WTC11 (cell line): ENCODE results near the gene PLD1. TPM values are rescaled to one million over a fixed set of nuclear protein-coding genes. Genes with fewer than 3 reads are reported as not detected.

ENCODE experiments used
- ATAC-seq: fragments of 200-7000 bp; cut with Tn5 transposase; 2 replicates; pipeline ENCODE4 v1.10.0; 2021; ENCODE audit warnings: mild to moderate bottlenecking, moderate library complexity
- CTCF ChIA-PET: fragments of 300-600 bp; sonication (Branson Sonifier 250); formaldehyde crosslinking; loops from one replicate; lab custom pipeline; 2021; ENCODE audit warnings: antibody characterized with exemption; lab: Charles Lee
- POLR2A ChIA-PET: fragments of 350-600 bp; sonication (Branson Sonifier 250); formaldehyde crosslinking; loops from one replicate; lab custom pipeline; 2021; ENCODE audit warnings: antibody characterized with exemption; lab: Charles Lee
- DNase-seq: peaks from one replicate; pipeline ENCODE4 v3.0.0; 2021; ENCODE audit warnings: low spot score
- H3K27ac Mint-ChIP-seq: 2 replicates; pipeline ENCODE4 v1.8.0; 2021; ENCODE audit warnings: mixed read lengths
- H3K27me3 Mint-ChIP-seq: 2 replicates; pipeline ENCODE4 v1.8.0; 2021; ENCODE audit warnings: low read depth, mild to moderate bottlenecking, moderate library complexity, mixed read lengths
- H3K36me3 Mint-ChIP-seq: 2 replicates; pipeline ENCODE4 v1.8.0; 2021; ENCODE audit warnings: mixed read lengths
- H3K4me1 Mint-ChIP-seq: 2 replicates; pipeline ENCODE4 v1.8.0; 2022; ENCODE audit warnings: mixed read lengths
- H3K4me3 Mint-ChIP-seq: 2 replicates; pipeline ENCODE4 v1.8.0; 2021; ENCODE audit warnings: mild to moderate bottlenecking, moderate library complexity, mixed read lengths
- H3K9me3 Mint-ChIP-seq: 2 replicates; pipeline ENCODE4 v1.8.0; 2021; ENCODE audit warnings: mixed read lengths
- CREB1 ChIP-seq: sonication (generic); formaldehyde crosslinking; IDR thresholded peaks from 2 replicates; pipeline ENCODE4 v1.8.0; 2023; ENCODE audit warnings: mild to moderate bottlenecking, missing genetic modification reagents
- EMX1 ChIP-seq: fragments of 250-450 bp; sonication (Bioruptor Pico); IDR thresholded peaks from 2 replicates; pipeline ENCODE4 v1.8.0; 2021; ENCODE audit warnings: mild to moderate bottlenecking
- FOXJ3 ChIP-seq: sonication (generic); formaldehyde crosslinking; IDR thresholded peaks from 2 replicates; pipeline ENCODE4 v1.9.0; 2021; ENCODE audit warnings: missing genetic modification reagents, mild to moderate bottlenecking, borderline replicate concordance
- GRHL2 ChIP-seq: fragments of 250-450 bp; sonication (Bioruptor Pico); IDR thresholded peaks from 2 replicates; pipeline ENCODE4 v1.8.0; 2022; ENCODE audit warnings: mild to moderate bottlenecking, moderate library complexity; ENCODE audit not compliant: insufficient replicate concordance, severe bottlenecking
- GTF2I ChIP-seq: fragments of 250-450 bp; sonication (Bioruptor Pico); conservative IDR thresholded peaks from 2 replicates; pipeline ENCODE4 v1.4.0; 2021; ENCODE audit warnings: mild to moderate bottlenecking
- HMGA2 ChIP-seq: fragments of 250-450 bp; sonication (Bioruptor Pico); IDR thresholded peaks from 2 replicates; pipeline ENCODE4 v1.4.0; 2021; ENCODE audit warnings: mild to moderate bottlenecking, moderate library complexity
- IRF2 ChIP-seq: sonication (generic); formaldehyde crosslinking; IDR thresholded peaks from 2 replicates; pipeline ENCODE4 v1.8.0; 2022; ENCODE audit warnings: low read depth, missing genetic modification reagents, borderline replicate concordance
- NFE2L1 ChIP-seq: sonication (generic); formaldehyde crosslinking; IDR thresholded peaks from 2 replicates; pipeline ENCODE4 v1.8.1; 2023; ENCODE audit warnings: missing genetic modification reagents
- SMAD4 ChIP-seq: sonication (generic); formaldehyde crosslinking; IDR thresholded peaks from 2 replicates; pipeline ENCODE4 v1.8.0; 2022; ENCODE audit warnings: mild to moderate bottlenecking, missing genetic modification reagents
- total RNA-seq: library from RNA; stranded (reverse); gene quantifications from 3 replicates; pipeline ENCODE4 v1.2.3, GENCODE V29; 2021
- TF ChIP-seq, protein P1 (sequence below): sonication (generic); formaldehyde crosslinking; IDR thresholded peaks from 2 replicates; pipeline ENCODE4 v1.8.0; 2023; ENCODE audit warnings: mild to moderate bottlenecking, missing genetic modification reagents
- TF ChIP-seq, protein P2 (sequence below): sonication (generic); formaldehyde crosslinking; IDR thresholded peaks from 2 replicates; pipeline ENCODE4 v1.8.1; 2022; ENCODE audit warnings: mild to moderate bottlenecking, missing genetic modification reagents, moderate library complexity, borderline replicate concordance
- TF ChIP-seq, protein P3 (sequence below): sonication (generic); formaldehyde crosslinking; IDR thresholded peaks from 2 replicates; pipeline ENCODE4 v1.8.1; 2022; ENCODE audit warnings: low read depth, mild to moderate bottlenecking, moderate library complexity, missing genetic modification reagents, borderline replicate concordance
- TF ChIP-seq, protein P4 (sequence below): fragments of 250-450 bp; sonication (Bioruptor Pico); IDR thresholded peaks from 2 replicates; pipeline ENCODE4 v1.9.0; 2021; ENCODE audit warnings: mild to moderate bottlenecking
- TF ChIP-seq, protein P5 (sequence below): sonication (generic); formaldehyde crosslinking; IDR thresholded peaks from 2 replicates; pipeline ENCODE4 v1.8.1; 2023; ENCODE audit warnings: mild to moderate bottlenecking, missing genetic modification reagents, borderline replicate concordance
- TF ChIP-seq, protein P6 (sequence below): fragments of 250-450 bp; sonication (Bioruptor Pico); IDR thresholded peaks from 2 replicates; pipeline ENCODE4 v1.9.0; 2021; ENCODE audit warnings: moderate library complexity, mild to moderate bottlenecking, inconsistent platforms, borderline replicate concordance
- TF ChIP-seq, protein P7 (sequence below): sonication (generic); formaldehyde crosslinking; IDR thresholded peaks from 2 replicates; pipeline ENCODE4 v1.8.0; 2023; ENCODE audit warnings: missing genetic modification reagents
- TF ChIP-seq, protein P8 (sequence below): sonication (generic); formaldehyde crosslinking; conservative IDR thresholded peaks from 2 replicates; pipeline ENCODE4 v1.8.1; 2023; ENCODE audit warnings: mild to moderate bottlenecking, low read depth, missing genetic modification reagents, moderate library complexity
- TF ChIP-seq, protein P9 (sequence below): fragments of 250-450 bp; sonication (Bioruptor Pico); IDR thresholded peaks from 2 replicates; pipeline ENCODE4 v2.1.2; 2022; ENCODE audit warnings: mild to moderate bottlenecking, moderate library complexity

The PLD1 gene
- total RNA-seq, 1 experiment from 2014 or later, result 4.0 TPM

DNA sequence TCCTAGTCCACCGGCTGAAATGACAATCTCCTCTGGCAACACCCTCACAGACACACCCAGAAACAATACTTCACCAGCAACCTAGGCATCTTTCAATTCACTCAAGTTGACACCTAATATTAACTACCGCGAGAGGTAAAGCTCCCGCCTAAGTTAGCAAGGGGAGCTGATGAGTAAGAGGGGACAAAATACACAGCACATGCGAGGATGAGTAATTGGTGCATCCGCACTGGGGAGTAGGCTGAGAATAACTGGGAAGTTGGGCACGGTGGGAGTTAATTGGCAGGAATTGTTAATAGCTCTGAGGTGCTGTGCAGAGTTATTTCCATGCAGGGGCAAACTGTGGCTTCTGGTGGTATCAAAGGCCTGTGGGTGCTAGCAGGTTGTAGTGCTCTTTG lies 14.5 kb upstream of the PLD1 start (continued):
- TF ChIP-seq, protein P1, sequence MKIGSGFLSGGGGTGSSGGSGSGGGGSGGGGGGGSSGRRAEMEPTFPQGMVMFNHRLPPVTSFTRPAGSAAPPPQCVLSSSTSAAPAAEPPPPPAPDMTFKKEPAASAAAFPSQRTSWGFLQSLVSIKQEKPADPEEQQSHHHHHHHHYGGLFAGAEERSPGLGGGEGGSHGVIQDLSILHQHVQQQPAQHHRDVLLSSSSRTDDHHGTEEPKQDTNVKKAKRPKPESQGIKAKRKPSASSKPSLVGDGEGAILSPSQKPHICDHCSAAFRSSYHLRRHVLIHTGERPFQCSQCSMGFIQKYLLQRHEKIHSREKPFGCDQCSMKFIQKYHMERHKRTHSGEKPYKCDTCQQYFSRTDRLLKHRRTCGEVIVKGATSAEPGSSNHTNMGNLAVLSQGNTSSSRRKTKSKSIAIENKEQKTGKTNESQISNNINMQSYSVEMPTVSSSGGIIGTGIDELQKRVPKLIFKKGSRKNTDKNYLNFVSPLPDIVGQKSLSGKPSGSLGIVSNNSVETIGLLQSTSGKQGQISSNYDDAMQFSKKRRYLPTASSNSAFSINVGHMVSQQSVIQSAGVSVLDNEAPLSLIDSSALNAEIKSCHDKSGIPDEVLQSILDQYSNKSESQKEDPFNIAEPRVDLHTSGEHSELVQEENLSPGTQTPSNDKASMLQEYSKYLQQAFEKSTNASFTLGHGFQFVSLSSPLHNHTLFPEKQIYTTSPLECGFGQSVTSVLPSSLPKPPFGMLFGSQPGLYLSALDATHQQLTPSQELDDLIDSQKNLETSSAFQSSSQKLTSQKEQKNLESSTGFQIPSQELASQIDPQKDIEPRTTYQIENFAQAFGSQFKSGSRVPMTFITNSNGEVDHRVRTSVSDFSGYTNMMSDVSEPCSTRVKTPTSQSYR, result no peak
- TF ChIP-seq HMGA2 (CRISPR knock-in tag), result no peak
- TF ChIP-seq, protein P2, sequence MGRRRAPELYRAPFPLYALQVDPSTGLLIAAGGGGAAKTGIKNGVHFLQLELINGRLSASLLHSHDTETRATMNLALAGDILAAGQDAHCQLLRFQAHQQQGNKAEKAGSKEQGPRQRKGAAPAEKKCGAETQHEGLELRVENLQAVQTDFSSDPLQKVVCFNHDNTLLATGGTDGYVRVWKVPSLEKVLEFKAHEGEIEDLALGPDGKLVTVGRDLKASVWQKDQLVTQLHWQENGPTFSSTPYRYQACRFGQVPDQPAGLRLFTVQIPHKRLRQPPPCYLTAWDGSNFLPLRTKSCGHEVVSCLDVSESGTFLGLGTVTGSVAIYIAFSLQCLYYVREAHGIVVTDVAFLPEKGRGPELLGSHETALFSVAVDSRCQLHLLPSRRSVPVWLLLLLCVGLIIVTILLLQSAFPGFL (CRISPR knock-in tag), result no peak
- TF ChIP-seq SMAD4, result no peak
- TF ChIP-seq IRF2 (CRISPR knock-in tag), result no peak
- TF ChIP-seq, protein P3, sequence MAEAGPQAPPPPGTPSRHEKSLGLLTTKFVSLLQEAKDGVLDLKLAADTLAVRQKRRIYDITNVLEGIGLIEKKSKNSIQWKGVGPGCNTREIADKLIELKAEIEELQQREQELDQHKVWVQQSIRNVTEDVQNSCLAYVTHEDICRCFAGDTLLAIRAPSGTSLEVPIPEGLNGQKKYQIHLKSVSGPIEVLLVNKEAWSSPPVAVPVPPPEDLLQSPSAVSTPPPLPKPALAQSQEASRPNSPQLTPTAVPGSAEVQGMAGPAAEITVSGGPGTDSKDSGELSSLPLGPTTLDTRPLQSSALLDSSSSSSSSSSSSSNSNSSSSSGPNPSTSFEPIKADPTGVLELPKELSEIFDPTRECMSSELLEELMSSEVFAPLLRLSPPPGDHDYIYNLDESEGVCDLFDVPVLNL (CRISPR knock-in tag), result no peak
- TF ChIP-seq, protein P4, sequence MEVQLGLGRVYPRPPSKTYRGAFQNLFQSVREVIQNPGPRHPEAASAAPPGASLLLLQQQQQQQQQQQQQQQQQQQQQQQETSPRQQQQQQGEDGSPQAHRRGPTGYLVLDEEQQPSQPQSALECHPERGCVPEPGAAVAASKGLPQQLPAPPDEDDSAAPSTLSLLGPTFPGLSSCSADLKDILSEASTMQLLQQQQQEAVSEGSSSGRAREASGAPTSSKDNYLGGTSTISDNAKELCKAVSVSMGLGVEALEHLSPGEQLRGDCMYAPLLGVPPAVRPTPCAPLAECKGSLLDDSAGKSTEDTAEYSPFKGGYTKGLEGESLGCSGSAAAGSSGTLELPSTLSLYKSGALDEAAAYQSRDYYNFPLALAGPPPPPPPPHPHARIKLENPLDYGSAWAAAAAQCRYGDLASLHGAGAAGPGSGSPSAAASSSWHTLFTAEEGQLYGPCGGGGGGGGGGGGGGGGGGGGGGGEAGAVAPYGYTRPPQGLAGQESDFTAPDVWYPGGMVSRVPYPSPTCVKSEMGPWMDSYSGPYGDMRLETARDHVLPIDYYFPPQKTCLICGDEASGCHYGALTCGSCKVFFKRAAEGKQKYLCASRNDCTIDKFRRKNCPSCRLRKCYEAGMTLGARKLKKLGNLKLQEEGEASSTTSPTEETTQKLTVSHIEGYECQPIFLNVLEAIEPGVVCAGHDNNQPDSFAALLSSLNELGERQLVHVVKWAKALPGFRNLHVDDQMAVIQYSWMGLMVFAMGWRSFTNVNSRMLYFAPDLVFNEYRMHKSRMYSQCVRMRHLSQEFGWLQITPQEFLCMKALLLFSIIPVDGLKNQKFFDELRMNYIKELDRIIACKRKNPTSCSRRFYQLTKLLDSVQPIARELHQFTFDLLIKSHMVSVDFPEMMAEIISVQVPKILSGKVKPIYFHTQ (CRISPR knock-in tag), result no peak
- no peak for TF ChIP-seq NFE2L1 (CRISPR knock-in tag)
- TF ChIP-seq, protein P5, sequence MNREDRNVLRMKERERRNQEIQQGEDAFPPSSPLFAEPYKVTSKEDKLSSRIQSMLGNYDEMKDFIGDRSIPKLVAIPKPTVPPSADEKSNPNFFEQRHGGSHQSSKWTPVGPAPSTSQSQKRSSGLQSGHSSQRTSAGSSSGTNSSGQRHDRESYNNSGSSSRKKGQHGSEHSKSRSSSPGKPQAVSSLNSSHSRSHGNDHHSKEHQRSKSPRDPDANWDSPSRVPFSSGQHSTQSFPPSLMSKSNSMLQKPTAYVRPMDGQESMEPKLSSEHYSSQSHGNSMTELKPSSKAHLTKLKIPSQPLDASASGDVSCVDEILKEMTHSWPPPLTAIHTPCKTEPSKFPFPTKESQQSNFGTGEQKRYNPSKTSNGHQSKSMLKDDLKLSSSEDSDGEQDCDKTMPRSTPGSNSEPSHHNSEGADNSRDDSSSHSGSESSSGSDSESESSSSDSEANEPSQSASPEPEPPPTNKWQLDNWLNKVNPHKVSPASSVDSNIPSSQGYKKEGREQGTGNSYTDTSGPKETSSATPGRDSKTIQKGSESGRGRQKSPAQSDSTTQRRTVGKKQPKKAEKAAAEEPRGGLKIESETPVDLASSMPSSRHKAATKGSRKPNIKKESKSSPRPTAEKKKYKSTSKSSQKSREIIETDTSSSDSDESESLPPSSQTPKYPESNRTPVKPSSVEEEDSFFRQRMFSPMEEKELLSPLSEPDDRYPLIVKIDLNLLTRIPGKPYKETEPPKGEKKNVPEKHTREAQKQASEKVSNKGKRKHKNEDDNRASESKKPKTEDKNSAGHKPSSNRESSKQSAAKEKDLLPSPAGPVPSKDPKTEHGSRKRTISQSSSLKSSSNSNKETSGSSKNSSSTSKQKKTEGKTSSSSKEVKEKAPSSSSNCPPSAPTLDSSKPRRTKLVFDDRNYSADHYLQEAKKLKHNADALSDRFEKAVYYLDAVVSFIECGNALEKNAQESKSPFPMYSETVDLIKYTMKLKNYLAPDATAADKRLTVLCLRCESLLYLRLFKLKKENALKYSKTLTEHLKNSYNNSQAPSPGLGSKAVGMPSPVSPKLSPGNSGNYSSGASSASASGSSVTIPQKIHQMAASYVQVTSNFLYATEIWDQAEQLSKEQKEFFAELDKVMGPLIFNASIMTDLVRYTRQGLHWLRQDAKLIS (CRISPR knock-in tag), result no peak
- TF ChIP-seq CREB1 (CRISPR knock-in tag), result no peak
- TF ChIP-seq, protein P6, sequence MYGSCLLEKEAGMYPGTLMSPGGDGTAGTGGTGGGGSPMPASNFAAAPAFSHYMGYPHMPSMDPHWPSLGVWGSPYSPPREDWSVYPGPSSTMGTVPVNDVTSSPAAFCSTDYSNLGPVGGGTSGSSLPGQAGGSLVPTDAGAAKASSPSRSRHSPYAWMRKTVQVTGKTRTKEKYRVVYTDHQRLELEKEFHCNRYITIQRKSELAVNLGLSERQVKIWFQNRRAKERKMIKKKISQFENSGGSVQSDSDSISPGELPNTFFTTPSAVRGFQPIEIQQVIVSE (CRISPR knock-in tag), result no peak

DNA sequence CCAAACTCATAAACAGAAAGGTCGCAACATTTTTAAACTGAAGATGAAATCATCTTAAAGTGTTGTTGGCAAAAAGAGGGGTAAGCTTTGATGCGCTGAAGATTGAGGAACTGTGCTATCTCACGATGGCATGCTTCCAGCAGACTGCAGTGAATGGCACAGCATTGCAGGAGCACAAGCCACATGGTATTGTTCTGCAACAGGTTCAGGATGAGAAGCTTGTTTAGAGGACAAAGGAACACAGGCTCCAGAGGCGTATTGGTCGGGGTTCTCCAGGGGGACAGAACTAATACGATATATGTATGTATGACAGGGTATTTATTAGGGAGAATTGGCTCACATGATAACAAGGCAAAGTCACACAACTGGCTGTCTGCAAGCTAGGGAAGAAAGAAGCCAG lies 13.8 kb upstream of the PLD1 start:
- DNase-seq, result no peak
- Mint-ChIP-seq H3K27me3 (peaks cover 3% of the 10 kb centered on the region; the same call in 1 of the 2 replicates), H3K36me3 (no peaks in the 10 kb centered on the region), H3K4me3 (no peak overlapping the region), H3K9me3 (no peaks in the 10 kb centered on the region), H3K4me1 (peaks cover 34% of the 10 kb centered on the region), H3K27ac (no peak overlapping the region)
- POLR2A ChIA-PET, result no interaction called here
- no peak; the same call in 1 of the 2 replicates for ATAC-seq
- CTCF ChIA-PET, result interaction anchor here (0.9 to 1.6 kb wide), 4 partner anchors 10 to 210 kb away, joined by 3 to 8 read pairs (median 4); no protein-coding TSS in a partner anchor
- TF ChIP-seq GRHL2 (no peak), EMX1 (CRISPR knock-in tag) (no peak), GTF2I (CRISPR knock-in tag) (no peak), FOXJ3 (no peak)
- TF ChIP-seq, protein P7, sequence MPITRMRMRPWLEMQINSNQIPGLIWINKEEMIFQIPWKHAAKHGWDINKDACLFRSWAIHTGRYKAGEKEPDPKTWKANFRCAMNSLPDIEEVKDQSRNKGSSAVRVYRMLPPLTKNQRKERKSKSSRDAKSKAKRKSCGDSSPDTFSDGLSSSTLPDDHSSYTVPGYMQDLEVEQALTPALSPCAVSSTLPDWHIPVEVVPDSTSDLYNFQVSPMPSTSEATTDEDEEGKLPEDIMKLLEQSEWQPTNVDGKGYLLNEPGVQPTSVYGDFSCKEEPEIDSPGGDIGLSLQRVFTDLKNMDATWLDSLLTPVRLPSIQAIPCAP (CRISPR knock-in tag), result no peak
- TF ChIP-seq, protein P8, sequence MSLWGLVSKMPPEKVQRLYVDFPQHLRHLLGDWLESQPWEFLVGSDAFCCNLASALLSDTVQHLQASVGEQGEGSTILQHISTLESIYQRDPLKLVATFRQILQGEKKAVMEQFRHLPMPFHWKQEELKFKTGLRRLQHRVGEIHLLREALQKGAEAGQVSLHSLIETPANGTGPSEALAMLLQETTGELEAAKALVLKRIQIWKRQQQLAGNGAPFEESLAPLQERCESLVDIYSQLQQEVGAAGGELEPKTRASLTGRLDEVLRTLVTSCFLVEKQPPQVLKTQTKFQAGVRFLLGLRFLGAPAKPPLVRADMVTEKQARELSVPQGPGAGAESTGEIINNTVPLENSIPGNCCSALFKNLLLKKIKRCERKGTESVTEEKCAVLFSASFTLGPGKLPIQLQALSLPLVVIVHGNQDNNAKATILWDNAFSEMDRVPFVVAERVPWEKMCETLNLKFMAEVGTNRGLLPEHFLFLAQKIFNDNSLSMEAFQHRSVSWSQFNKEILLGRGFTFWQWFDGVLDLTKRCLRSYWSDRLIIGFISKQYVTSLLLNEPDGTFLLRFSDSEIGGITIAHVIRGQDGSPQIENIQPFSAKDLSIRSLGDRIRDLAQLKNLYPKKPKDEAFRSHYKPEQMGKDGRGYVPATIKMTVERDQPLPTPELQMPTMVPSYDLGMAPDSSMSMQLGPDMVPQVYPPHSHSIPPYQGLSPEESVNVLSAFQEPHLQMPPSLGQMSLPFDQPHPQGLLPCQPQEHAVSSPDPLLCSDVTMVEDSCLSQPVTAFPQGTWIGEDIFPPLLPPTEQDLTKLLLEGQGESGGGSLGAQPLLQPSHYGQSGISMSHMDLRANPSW, result no peak
- TF ChIP-seq, protein P9, sequence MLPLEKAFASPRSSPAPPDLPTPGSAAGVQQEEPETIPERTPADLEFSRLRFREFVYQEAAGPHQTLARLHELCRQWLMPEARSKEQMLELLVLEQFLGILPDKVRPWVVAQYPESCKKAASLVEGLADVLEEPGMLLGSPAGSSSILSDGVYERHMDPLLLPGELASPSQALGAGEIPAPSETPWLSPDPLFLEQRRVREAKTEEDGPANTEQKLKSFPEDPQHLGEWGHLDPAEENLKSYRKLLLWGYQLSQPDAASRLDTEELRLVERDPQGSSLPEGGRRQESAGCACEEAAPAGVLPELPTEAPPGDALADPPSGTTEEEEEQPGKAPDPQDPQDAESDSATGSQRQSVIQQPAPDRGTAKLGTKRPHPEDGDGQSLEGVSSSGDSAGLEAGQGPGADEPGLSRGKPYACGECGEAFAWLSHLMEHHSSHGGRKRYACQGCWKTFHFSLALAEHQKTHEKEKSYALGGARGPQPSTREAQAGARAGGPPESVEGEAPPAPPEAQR (CRISPR knock-in tag), result no peak
